ENCODE measurements around the gene ACADM.

GRCh38 chr1:75768016-75768415 lies 43.5 kb downstream of the ACADM start:
- TF ChIP-seq POLR2AphosphoS5 (IDR thresholded peaks at IDR 0.05; ENCODE audit: low read depth, low read length) (no peak), RAD21 (IDR thresholded peaks at IDR 0.05; ENCODE audit: low read depth) (no peak), CTCF (IDR thresholded peaks at IDR 0.05 in 2 of 3, conservative IDR thresholded peaks at IDR 0.05 in 1 of 3; ENCODE audit: borderline replicate concordance in 1 of 3, insufficient read depth in 1 of 3, low read depth in 2 of 3, low read length in 2 of 3) (no peak), POLR2A (IDR thresholded peaks at IDR 0.05; ENCODE audit: borderline replicate concordance, extremely low read depth, insufficient read depth, insufficient read length) (no peak), JUND (IDR thresholded peaks at IDR 0.05) (no peak), EZH2 (IDR thresholded peaks at IDR 0.05) (no peak), REST (IDR thresholded peaks at IDR 0.05; ENCODE audit: low read depth) (no peak), ZBTB33 (IDR thresholded peaks at IDR 0.05; ENCODE audit: extremely low read depth, insufficient replicate concordance, low read length) (no peak), ZNF274 (IDR thresholded peaks at IDR 0.05; ENCODE audit: low read depth, low read length) (no peak)

Data from HCT116 (cell line).